Measurements from ENCODE around the gene HOTAIR. TPM values are rescaled to one million over a fixed set of nuclear protein-coding genes. Genes with fewer than 3 reads are reported as not detected.
A peak's percentile ranks its signal among the peaks of the same experiment; 100 is the strongest.

Gene HOTAIR
- polyA plus RNA-seq, 1 donor from 2014 or later: not detected

DNA sequence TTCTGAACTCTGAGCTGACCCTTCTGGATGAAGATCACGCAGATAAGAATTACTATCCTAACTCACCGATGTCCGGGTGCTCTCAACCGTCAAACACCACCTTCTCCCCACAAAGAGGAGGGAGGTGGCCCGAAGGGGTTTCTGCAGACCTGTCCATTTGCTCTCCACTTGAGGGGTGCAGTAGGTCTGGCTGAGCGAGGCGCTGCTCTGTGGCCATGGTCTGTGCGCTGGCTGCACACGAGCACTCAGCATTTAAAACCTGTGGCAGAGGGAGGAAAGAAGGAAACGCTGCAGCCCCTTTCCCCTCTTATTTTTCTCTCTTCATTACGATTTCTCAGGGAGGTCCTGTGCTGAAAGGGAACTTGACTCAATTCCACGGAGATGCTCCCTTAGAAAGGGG, 37.7 kb downstream of the HOTAIR start:
- no peaks in the 10 kb centered on the region for H3K79me2 ChIP-seq (replicated peaks; ENCODE audit: insufficient read depth, low read length)
- no peaks in the 10 kb centered on the region for H3K9me2 ChIP-seq (ENCODE audit: insufficient read depth, low read length)
- H3K9ac ChIP-seq (ENCODE audit: low read length): no peak overlapping the region
- H4K20me1 ChIP-seq (ENCODE audit: insufficient read depth): no peaks in the 10 kb centered on the region
- H3K36me3 ChIP-seq (ENCODE audit: insufficient read depth, low read length): no peaks in the 10 kb centered on the region
- no peaks in the 10 kb centered on the region for H3F3A ChIP-seq (ENCODE audit: insufficient read depth, low read length, poor library complexity, severe bottlenecking)
- H3K27me3 ChIP-seq (ENCODE audit: insufficient read depth, low read depth, low read length): peaks cover 100% of the 10 kb centered on the region
- no peak overlapping the region for H3K27ac ChIP-seq (ENCODE audit: low read length)
- H3K9me3 ChIP-seq (ENCODE audit: low read length): no peaks in the 10 kb centered on the region
- H3K4me2 ChIP-seq (ENCODE audit: low read length): no peak overlapping the region
- H3K4me3 ChIP-seq (ENCODE audit: low read length): no peak overlapping the region
- no peak for TF ChIP-seq REST (IDR thresholded peaks at IDR 0.05; ENCODE audit: borderline replicate concordance)
- TF ChIP-seq POLR2AphosphoS5 (IDR thresholded peaks at IDR 0.05): no peak
- TF ChIP-seq TAF1 (IDR thresholded peaks at IDR 0.05; ENCODE audit: low read depth): no peak
- TF ChIP-seq MXI1 (conservative IDR thresholded peaks at IDR 0.05; ENCODE audit: poor library complexity, severe bottlenecking): no peak
- TF ChIP-seq SMC3 (conservative IDR thresholded peaks at IDR 0.05; ENCODE audit: poor library complexity): no peak
- no peak for TF ChIP-seq EZH2 (IDR thresholded peaks at IDR 0.05; ENCODE audit: borderline replicate concordance, insufficient read depth, low read length, poor library complexity, severe bottlenecking)
- no peak for TF ChIP-seq EP300 (conservative IDR thresholded peaks at IDR 0.05; ENCODE audit: poor library complexity, severe bottlenecking)
- TF ChIP-seq RAD21 (conservative IDR thresholded peaks at IDR 0.05): no peak
- H2AFZ ChIP-seq (ENCODE audit: low read depth, low read length): no peak overlapping the region

DNA sequence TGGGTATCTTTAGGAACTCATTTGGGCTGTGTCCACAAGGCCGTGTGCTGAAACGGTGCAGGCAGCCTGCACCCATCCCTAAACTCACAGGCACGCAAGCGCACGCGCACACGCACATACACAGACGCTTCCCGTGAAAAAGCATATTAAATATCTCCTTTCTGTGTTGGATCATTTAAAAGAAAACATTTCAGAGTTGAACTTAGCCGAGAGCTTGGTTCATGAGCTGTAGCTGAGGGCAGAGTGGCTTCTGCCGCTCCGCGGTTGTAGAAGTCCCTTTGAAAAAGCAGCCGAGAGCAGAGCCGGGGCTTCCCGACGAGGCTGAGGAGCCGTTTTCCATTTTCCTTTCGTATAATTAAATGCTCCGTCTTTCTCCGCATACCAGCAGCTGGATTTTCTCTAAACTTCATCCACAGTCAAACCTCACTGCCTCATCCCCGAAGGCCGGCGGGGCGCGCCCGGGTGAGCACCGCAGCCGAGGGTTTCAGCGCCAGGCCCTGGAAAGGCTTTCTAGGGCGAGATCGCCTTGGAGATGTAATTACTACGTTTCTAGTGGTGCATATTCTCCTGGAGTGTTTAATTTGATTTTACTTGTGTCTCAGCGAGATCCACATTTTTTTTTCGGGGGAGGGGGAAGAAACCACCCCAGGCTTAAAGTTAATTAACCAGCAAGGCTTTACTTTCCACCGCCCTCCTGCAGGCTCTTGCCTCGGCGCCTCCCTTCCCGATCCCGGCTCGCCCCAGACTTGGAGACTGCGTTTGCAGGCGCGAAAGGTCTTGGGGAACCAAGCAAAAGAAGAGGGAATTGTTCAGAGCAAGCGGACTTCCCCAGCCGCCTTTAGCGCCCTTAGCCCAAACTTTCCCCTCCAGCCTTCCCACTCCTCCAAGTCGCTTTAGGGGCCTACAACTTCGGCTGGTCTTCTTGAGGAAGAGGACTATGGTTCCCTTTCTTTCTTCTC, 39.1 kb downstream of the HOTAIR start:
- Histone ChIP-seq H3K4me2 (ENCODE audit: low read length) (no peak overlapping the region), H4K20me1 (ENCODE audit: insufficient read depth) (no peaks in the 10 kb centered on the region), H3K9ac (ENCODE audit: low read length) (no peak overlapping the region), H3K79me2 (replicated peaks; ENCODE audit: insufficient read depth, low read length) (no peaks in the 10 kb centered on the region), H3K27me3 (ENCODE audit: insufficient read depth, low read depth, low read length) (peaks cover 100% of the 10 kb centered on the region), H3F3A (ENCODE audit: insufficient read depth, low read length, poor library complexity, severe bottlenecking) (no peaks in the 10 kb centered on the region), H3K4me3 (ENCODE audit: low read length) (peak overlapping the region; percentile 47), H3K27ac (ENCODE audit: low read length) (no peak overlapping the region), H2AFZ (ENCODE audit: low read depth, low read length) (no peak overlapping the region), H3K9me2 (ENCODE audit: insufficient read depth, low read length) (no peaks in the 10 kb centered on the region), H3K9me3 (ENCODE audit: low read length) (no peaks in the 10 kb centered on the region), H3K36me3 (ENCODE audit: insufficient read depth, low read length) (no peaks in the 10 kb centered on the region)
- no peak for TF ChIP-seq TAF1 (IDR thresholded peaks at IDR 0.05; ENCODE audit: low read depth)
- no peak for TF ChIP-seq REST (IDR thresholded peaks at IDR 0.05; ENCODE audit: borderline replicate concordance)
- TF ChIP-seq MXI1 (conservative IDR thresholded peaks at IDR 0.05; ENCODE audit: poor library complexity, severe bottlenecking): no peak
- no peak for TF ChIP-seq SMC3 (conservative IDR thresholded peaks at IDR 0.05; ENCODE audit: poor library complexity)
- TF ChIP-seq RAD21 (conservative IDR thresholded peaks at IDR 0.05): no peak
- TF ChIP-seq CTCF (IDR thresholded peaks at IDR 0.05; ENCODE audit: poor library complexity, severe bottlenecking): no peak
- no peak for TF ChIP-seq EP300 (conservative IDR thresholded peaks at IDR 0.05; ENCODE audit: poor library complexity, severe bottlenecking)
- TF ChIP-seq EZH2 (IDR thresholded peaks at IDR 0.05; ENCODE audit: borderline replicate concordance, insufficient read depth, low read length, poor library complexity, severe bottlenecking): no peak
- no peak for TF ChIP-seq POLR2AphosphoS5 (IDR thresholded peaks at IDR 0.05)
